Astrocyte of the spinal cord (primary cell): ENCODE data around the gene PLCH1.

Experiments used
- DNase-seq: peaks from one replicate; pipeline ENCODE4 v3.0.0; 2011; ENCODE audit warnings: low read depth, low spot score
- H3K4me3 ChIP-seq: 2 replicates; pipeline ENCODE4 v1.5.1; 2011; ENCODE audit warnings: low read depth, mild to moderate bottlenecking, low read length, moderate library complexity
- in situ Hi-C: cut with HindIII; loops from 2 replicates; pipeline ENCODE4 v1.10.0; 2017; ENCODE audit warnings: low sequenced_read_pairs
- TF ChIP-seq, protein P1 (sequence below): IDR thresholded peaks from 2 replicates; pipeline ENCODE4 v1.5.1; 2012; ENCODE audit warnings: low read depth, mild to moderate bottlenecking, low read length, inconsistent platforms

The PLCH1 gene

DNA sequence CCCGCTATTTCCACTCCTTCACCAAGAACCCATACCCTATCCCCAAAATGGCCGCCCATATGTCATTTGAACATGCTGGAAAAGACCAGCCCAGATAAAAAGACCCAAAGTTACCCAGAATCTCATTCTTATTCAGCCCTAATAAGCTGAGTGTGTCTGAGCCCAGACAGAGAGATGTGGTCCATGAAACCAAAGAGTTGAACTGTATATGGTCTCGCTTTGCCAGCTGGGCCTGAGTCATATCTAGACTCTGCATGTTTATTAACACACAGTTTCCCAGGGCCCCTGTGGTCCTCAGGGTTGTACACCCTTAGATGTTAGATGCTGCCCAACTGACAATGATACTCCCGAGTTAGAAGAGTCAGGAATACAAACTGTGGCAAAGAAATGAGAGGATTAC lies 249.5 kb downstream of the PLCH1 start:
- no peak overlapping the region for H3K4me3 ChIP-seq
- in situ Hi-C loops, result no loop called here
- TF ChIP-seq, protein P1, sequence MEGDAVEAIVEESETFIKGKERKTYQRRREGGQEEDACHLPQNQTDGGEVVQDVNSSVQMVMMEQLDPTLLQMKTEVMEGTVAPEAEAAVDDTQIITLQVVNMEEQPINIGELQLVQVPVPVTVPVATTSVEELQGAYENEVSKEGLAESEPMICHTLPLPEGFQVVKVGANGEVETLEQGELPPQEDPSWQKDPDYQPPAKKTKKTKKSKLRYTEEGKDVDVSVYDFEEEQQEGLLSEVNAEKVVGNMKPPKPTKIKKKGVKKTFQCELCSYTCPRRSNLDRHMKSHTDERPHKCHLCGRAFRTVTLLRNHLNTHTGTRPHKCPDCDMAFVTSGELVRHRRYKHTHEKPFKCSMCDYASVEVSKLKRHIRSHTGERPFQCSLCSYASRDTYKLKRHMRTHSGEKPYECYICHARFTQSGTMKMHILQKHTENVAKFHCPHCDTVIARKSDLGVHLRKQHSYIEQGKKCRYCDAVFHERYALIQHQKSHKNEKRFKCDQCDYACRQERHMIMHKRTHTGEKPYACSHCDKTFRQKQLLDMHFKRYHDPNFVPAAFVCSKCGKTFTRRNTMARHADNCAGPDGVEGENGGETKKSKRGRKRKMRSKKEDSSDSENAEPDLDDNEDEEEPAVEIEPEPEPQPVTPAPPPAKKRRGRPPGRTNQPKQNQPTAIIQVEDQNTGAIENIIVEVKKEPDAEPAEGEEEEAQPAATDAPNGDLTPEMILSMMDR, result no peak
- peak; percentile 55 for DNase-seq

DNA sequence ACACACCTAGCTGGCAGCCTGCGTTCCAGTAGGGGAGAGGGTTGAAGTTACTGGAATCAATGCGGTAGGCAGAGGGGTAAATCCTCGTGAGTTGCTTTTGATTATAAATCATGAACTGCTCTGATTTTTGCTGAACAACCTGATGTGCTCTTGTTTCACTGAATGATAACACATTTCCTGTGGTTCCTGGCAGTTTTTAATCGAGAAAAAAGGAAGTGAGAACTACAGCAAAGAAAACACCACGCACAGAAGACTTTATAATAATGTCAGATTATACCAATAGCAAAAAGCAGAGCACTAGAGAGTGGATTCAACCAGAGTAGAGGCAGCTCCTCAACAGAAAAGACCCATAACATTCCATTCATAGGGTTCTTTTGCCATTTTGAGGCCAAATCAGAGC lies 250.5 kb downstream of the PLCH1 start:
- DNase-seq, result no peak
- H3K4me3 ChIP-seq, result no peak overlapping the region
- in situ Hi-C loops, result no loop called here
- TF ChIP-seq, protein P1, result no peak

DNA sequence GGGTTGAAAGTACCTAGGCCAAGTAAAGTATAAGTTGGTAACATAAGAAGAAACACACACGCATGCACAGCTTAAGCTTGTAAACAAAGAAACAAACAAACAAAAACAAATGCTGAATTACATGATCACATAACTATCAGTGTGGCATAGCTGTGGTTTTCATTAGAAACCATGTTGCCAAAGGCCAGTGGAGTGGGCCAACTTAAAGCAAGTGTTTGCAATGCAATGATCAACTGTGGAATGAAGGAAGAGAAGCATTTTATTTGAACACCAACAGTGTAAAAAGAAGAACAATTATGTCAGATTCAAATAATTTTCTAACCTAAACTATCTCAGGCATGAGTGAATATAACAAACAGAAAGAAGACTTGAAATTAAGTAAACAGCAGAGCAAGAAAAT lies 252.0 kb downstream of the PLCH1 start:
- TF ChIP-seq, protein P1, result no peak
- H3K4me3 ChIP-seq, result no peak overlapping the region
- in situ Hi-C loops, result no loop called here
- no peak for DNase-seq

DNA sequence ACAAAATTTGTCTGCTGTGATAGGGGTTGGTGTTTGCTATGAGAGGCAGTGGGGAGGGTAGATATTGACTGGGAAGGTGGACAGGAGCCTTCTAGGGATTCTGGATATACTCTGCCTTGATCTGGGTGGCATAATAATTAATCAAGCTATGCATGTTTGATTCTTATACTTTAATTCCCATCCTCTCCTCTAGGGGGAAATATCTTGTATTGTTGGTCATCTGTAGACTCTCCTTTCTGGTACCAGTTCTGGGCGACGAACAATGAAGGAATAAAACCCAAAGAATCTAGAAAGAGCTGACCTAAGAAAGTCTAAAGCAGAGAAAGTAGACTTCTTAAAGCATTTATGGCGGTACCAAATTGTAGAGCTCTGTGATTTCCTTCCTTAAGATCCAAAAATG lies 253.2 kb downstream of the PLCH1 start:
- in situ Hi-C loops, result no loop called here
- H3K4me3 ChIP-seq, result no peak overlapping the region
- TF ChIP-seq, protein P1, result no peak
- DNase-seq, result no peak

DNA sequence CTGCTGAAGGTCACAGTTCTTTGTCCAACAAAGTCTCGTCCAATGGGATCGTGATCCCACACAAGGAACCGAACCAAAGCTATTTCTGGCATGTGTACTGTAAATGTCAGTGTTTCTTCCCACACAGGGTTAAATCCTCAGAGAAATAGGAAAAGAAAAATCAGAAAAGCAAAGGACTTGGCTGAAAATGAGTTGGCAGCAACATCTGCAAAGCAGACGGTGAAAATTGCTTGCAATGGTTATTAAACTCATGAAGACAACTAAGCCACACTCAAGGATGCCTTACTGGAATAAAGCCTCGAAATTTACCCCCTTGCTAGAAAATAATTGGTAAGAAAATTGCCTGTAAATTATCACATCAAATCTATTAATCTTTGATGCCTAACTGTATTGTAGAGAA lies 256.2 kb downstream of the PLCH1 start:
- in situ Hi-C loops, result no loop called here

DNA sequence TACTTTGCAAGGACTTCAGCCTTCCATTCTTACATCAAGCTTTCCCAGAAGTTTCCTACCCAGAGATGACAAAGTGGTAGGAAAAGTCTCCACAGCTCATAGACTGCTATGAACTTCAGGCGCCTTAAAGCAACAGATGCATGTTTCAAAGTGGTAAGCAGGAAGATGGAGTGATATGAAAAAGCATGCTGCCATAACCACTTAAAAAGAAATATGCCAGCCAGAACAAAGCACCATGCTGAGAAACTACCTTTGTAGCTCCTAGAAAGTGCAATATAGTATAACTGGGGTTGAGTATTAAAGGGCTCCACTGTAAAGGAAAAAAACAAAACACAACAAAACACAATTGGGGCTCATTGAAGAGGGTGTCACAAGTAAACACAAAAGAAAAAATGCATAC lies 259.0 kb downstream of the PLCH1 start:
- no peak for DNase-seq
- TF ChIP-seq, protein P1, result no peak
- no peak overlapping the region for H3K4me3 ChIP-seq
- in situ Hi-C loops, result no loop called here

More for the DNA sequence above, 256.2 kb downstream of the PLCH1 start:
- no peak overlapping the region for H3K4me3 ChIP-seq
- TF ChIP-seq, protein P1, result no peak
- no peak for DNase-seq

DNA sequence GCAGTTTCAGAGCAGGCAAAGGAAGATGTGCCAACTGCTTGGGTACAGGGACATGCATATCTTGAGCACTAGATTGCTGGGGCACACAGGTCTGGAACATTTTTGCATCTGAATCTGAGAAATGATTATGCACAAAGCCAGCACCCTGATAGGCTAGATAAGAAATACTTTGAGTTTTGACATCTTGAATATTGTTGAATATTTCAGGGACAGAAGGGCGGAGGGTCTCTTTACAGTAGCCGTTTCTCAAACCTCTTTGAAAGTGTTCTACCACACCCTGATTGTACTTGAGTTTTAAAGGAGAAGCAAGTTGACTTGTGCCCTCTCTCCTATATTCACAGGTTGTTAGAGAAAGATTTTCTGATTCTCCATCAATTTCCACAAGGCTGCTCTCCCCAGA lies 263.3 kb downstream of the PLCH1 start:
- DNase-seq, result no peak
- no peak overlapping the region for H3K4me3 ChIP-seq
- TF ChIP-seq, protein P1, result no peak
- in situ Hi-C loops, result no loop called here
